GM06990 (cell line): ENCODE results near the gene RGS12.

Experiments
- DNase-seq: peaks from one replicate; pipeline ENCODE4 v3.0.0-alpha.2; 2011; ENCODE audit not compliant: insufficient read length; ENCODE audit errors: extremely low read depth
- H3K27me3 ChIP-seq: replicated peaks from 2 replicates; pipeline ENCODE4 v1.6.0; 2011; ENCODE audit warnings: low read length; ENCODE audit not compliant: control insufficient read depth, insufficient read depth
- H3K36me3 ChIP-seq: 2 replicates; pipeline ENCODE4 v1.5.1; 2011; ENCODE audit warnings: low read length; ENCODE audit not compliant: control insufficient read depth, insufficient read depth
- H3K4me3 ChIP-seq: replicated peaks from 2 replicates; pipeline ENCODE4 v1.5.1; 2011; ENCODE audit warnings: low read depth, mild to moderate bottlenecking, control low read depth, low read length
- TF ChIP-seq, protein P1 (sequence below): IDR thresholded peaks from 2 replicates; pipeline ENCODE4 v1.5.1; 2011; ENCODE audit warnings: low read length, control low read depth, mild to moderate bottlenecking, inconsistent platforms; ENCODE audit not compliant: insufficient read depth, poor library complexity, severe bottlenecking

RGS12 gene

DNA sequence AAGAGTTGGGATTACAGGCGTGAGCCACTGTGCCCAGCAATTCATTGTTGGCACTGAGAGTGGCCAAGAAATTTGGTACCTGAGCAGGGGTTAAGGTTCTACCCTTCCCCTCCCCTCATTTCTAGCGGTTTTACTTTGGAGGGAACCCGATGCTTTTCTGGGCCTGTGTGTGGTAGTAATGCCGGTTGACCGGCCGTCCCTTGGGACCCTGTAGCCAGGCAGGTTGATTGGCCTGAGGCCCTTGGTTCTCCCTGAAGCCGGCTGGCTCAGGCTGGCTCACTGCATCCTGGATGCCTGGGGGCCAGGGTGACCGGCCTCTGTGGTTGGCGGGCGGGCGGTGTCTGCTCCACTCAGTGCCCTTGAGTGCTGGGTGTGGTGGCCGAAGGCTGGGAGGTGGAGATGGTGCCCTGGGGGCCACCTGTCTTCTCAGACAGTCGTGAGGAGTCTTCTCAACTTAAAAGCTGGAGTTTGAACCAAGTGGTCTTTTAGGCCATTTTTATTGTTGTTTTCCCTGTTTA is 45.6 kb downstream of the RGS12 start:
- H3K4me3 ChIP-seq: no peak overlapping the region
- TF ChIP-seq, protein P1, sequence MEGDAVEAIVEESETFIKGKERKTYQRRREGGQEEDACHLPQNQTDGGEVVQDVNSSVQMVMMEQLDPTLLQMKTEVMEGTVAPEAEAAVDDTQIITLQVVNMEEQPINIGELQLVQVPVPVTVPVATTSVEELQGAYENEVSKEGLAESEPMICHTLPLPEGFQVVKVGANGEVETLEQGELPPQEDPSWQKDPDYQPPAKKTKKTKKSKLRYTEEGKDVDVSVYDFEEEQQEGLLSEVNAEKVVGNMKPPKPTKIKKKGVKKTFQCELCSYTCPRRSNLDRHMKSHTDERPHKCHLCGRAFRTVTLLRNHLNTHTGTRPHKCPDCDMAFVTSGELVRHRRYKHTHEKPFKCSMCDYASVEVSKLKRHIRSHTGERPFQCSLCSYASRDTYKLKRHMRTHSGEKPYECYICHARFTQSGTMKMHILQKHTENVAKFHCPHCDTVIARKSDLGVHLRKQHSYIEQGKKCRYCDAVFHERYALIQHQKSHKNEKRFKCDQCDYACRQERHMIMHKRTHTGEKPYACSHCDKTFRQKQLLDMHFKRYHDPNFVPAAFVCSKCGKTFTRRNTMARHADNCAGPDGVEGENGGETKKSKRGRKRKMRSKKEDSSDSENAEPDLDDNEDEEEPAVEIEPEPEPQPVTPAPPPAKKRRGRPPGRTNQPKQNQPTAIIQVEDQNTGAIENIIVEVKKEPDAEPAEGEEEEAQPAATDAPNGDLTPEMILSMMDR: no peak
- no peak for DNase-seq
- no peaks in the 10 kb centered on the region for H3K27me3 ChIP-seq
- H3K36me3 ChIP-seq: no peaks in the 10 kb centered on the region

DNA sequence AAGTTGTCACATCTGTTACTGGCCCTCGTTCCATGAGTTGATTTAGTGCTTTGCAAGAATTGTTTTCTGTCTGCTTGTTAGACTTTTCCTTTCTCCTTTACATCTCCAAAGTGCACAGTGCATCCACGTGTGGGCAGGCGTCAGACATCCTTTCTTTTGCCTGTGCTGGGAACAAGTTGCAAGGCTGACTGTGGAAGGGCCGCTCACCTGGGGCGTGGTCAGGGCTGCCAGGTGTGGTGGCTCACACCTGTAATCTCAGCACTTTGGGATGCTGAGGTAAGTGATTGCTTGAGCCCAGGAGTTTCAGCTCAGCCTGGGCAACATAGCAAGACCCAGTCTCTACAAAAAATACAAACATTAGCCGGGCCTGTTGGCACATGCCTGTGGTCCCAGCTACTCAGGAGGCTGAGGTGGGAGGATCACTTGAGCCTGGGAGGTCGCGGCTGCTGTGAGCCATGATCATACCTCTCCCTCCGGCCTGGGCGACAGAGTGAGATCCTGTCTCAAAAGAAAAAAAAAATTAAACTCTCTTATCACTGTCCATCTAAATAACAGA is 46.2 kb downstream of the RGS12 start:
- no peaks in the 10 kb centered on the region for H3K27me3 ChIP-seq
- DNase-seq: no peak
- H3K36me3 ChIP-seq: no peaks in the 10 kb centered on the region
- H3K4me3 ChIP-seq: no peak overlapping the region
- TF ChIP-seq, protein P1: no peak

DNA sequence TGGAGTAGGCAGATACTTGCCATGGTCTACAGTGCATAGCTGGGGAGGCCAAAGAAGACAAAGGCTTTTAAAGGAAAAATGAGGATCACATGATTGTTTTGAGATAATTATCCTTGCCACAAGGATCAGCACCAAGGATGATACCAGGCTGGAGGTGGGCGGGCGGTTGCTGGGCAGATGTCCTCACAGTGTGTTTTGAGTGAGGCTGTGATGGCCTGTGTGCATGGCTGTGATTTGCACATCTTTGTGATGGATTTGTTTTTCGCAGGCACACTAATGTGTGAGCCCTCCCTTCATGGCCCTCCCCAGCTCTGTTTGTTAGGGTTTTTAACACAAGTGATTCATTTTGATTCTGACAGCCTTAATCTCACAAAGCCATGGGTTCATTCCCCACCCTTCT is 46.8 kb downstream of the RGS12 start:
- no peak for DNase-seq
- Histone ChIP-seq H3K36me3 (no peaks in the 10 kb centered on the region), H3K27me3 (no peaks in the 10 kb centered on the region), H3K4me3 (no peak overlapping the region)
- TF ChIP-seq, protein P1: no peak

DNA sequence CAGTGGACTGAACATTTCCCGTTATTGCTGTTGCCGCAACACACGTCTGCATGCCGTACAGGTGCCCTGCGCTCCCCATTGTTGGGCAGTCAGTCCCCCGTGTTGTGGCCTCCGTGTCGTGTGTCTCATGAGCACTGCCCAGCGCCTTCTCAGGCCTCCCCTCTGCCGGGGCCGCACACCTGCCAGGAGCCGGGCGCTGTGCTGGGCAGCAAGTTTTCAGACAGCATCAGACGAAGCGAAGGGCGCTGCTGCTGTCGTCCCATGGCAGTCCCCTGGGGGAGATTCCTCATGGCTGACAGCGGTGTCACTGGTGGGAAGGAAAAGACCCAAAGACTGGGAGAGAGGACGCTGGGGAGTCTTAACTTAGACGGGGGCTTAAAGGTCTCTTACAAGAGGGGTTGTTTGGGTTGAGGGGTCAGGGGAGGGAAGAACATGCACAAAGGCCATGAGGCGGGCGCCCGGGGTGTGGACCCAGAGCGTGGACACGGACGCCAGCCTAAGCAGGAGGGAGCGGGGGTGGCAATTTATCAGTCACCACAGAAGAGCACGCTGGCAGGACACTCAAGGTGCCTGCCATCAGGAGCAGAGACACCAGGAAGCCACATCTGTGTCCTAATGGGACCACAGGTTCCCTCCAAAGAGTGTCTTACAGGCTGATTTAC is 47.3 kb downstream of the RGS12 start:
- TF ChIP-seq, protein P1: no peak
- no peak for DNase-seq
- no peak overlapping the region for H3K4me3 ChIP-seq

DNA sequence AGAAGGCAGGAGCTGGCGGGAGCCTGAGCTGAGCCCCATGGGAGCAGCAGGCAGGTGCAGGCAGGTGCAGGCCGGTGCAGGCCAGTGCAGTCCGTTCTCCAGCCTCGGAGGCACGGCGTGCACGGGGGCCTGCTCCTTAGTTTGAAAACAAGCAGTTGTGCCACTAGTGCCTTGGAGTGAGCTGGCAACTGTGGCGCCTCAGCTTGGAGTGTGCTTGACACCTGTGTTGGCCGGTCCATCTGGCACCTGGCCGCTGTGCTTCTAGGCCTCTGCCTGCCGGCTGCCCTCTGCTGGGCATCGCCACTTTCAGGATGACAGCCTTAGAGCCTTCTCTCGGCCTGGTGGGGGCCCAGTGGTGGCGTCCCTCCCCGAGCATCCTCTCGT is 47.9 kb downstream of the RGS12 start:
- no peak for DNase-seq
- no peaks in the 10 kb centered on the region for H3K27me3 ChIP-seq
- H3K4me3 ChIP-seq: no peak overlapping the region
- TF ChIP-seq, protein P1: no peak
- H3K36me3 ChIP-seq: no peaks in the 10 kb centered on the region

More for the DNA sequence above, 47.3 kb downstream of the RGS12 start:
- no peaks in the 10 kb centered on the region for H3K36me3 ChIP-seq
- no peaks in the 10 kb centered on the region for H3K27me3 ChIP-seq
